HT1080 (cell line): ENCODE data around the gene SEPTIN8. TPM values are rescaled to one million over a fixed set of nuclear protein-coding genes. Genes with fewer than 3 reads are reported as not detected.
A peak's percentile ranks its signal among the peaks of the same experiment; 100 is the strongest.

Experiments used
- DNase-seq: peaks from one replicate; pipeline ENCODE4 v3.0.0-alpha.2; 2015; ENCODE audit warnings: low read depth
- polyA plus RNA-seq, 2 experiments: library from polyadenylated mRNA; depleted of rRNA; stranded (reverse); fragments of >200 nt; gene quantifications; 2 replicates each; pipeline ENCODE4 v1.2.3, GENCODE V29; 2015
- total RNA-seq: library from RNA; depleted of rRNA; stranded (reverse); fragments of >200 nt; shearing (Covaris generic); gene quantifications from 2 replicates; pipeline ENCODE4 v1.2.3, GENCODE V29; 2014; rRNA removed

Gene SEPTIN8, protein sequence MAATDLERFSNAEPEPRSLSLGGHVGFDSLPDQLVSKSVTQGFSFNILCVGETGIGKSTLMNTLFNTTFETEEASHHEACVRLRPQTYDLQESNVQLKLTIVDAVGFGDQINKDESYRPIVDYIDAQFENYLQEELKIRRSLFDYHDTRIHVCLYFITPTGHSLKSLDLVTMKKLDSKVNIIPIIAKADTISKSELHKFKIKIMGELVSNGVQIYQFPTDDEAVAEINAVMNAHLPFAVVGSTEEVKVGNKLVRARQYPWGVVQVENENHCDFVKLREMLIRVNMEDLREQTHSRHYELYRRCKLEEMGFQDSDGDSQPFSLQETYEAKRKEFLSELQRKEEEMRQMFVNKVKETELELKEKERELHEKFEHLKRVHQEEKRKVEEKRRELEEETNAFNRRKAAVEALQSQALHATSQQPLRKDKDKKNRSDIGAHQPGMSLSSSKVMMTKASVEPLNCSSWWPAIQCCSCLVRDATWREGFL
- 41.6 and 50.9 TPM in 2 replicates for total RNA-seq
- polyA plus RNA-seq (2015; cell fraction: cytosol; rRNA removed), result 34.5 and 38.6 TPM in 2 replicates
- polyA plus RNA-seq (2015; cell fraction: nucleus; rRNA removed), result 80.1 and 85.6 TPM in 2 replicates

DNA sequence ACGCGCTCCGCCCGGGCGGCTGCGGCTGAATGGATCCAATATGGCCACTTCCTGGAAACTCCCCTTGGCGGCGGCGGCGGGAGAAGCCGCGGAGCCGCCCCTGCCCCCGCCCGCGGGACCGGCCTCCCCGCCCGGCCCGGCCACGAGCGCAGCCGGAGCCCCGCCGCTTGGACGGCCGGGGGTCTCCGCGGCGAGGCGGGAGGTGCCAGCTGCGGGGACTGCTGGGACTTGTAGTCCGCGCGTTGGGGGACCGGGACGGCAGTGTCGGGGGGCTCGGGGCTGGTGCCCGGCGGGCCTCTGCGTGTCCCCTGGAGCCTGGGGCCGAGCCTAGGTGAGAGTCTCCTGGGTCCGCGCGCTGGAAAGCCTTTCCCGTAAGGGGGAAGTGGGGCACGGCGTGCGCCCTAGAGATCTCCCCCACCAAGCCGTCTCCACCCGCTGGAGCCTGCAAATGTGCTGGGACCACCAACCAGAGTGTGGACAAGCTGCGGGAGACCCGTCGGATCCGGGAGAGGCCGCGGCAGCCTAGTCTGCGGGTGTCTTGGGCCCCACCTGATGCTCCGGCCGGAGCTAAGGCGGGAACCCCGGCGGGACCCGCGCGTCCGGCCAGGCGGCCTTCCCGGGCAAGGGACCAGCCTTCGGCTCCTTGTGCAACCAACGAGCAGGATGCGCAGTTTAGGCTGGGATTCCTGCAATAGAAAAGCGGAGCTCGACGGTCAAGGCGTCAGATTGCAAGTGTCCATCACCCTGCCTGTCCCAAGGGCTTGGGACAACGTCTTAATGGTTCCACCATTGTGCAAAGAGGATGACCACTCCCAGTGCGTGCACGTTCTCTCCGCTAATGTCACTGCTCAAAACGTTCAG, at the start of gene SEPTIN8:
Gene SEPTIN8, minus strand, starts transcription at position 31 of the 861 bp plus-strand sequence. CDS start 102 bp downstream, outside the sequence.
- no peak for DNase-seq

GRCh38 chr5:132826424-132827082, 49.5 kb upstream of the SEPTIN8 start:
- DNase-seq, result no peak

- no peak for DNase-seq
Measured at GRCh38 chr5:132825834-132826391, 48.9 kb upstream of the SEPTIN8 start.

DNA sequence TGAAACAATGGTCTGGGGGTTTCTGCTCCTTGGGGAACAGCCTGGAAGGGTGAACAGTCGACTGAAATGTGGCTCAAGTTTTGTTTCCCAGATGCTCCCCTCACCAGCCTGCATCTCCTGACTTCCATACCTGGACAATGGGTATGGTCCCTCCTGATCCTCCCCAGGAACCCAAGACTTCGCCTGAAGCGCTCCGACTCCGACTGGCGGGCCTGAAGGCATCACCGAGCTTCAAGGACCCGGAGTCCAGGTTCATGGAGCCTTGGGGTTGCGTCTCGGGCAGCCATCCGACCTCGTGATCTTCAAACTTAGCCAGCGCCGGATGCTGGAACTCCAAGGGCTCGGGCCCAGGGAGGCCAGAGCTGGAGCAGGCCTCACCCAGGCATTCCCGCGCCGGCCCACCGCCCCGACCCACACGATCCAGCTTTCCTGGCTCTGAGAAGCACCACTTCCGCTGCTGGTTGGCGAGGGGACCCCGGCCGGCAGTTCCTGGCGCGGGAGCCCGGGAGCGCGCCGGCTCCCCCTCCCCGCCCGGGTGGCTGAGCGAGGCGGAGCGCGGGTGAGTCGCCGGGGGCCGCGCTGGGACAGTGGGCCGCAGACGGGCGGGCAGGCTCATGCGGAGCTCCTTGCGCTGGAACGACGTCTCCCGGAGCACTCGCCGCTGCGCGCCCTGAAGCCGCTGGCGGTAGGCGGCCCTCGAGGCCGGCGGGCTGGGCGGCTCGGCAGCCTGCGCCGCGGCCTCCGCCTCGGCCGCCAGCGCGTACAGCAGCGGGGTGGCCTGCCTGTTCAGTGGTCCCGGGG, 48.2 kb upstream of the SEPTIN8 start:
- DNase-seq, result no peak

DNA sequence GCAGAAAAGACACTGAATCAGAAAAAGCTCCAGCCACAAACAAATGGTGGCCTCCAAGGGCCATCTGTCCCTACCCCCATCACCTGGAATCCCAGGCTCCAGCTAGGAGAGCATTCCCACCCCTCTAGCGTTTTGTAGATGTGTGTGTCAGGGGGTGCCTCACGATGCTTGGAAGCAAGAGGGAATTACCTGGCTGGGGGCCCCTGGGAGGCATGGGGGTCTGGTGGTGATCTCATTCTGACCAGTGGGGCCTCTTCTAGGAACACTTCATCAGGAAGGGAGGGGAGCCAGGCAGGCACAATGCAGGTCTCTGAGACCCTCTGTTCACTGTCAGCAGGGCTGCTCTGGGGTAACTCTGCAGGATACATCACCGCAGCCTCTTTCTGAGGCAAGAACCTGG, 47.4 kb upstream of the SEPTIN8 start:
- DNase-seq, result no peak

GRCh38 chr5:132823481-132824050, 46.5 kb upstream of the SEPTIN8 start:
- no peak for DNase-seq

- no peak for DNase-seq
Measured at GRCh38 chr5:132822650-132823480, 45.8 kb upstream of the SEPTIN8 start.

DNA sequence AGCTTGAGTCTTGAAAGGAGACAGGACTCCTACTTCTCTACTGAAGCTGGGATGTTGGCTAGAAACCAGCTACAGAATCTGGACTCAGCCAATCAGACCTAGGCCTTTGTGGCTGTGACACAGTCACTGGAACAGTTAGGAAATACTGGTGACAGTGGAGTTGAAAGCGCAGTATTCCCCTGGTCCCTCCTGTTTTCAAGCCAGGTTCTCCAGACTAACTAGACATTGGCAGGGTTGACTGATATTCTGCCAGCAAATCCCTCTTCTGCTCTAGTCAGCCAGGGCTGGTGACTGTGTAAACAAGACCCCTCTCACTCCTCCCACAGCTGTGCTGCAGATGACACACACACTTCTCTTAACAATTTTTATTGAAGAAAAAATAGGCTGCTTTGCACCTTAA, 44.8 kb upstream of the SEPTIN8 start:
- peak; percentile 28 for DNase-seq

- no peak for DNase-seq
Measured at GRCh38 chr5:132821350-132821749, 44.3 kb upstream of the SEPTIN8 start.

DNA sequence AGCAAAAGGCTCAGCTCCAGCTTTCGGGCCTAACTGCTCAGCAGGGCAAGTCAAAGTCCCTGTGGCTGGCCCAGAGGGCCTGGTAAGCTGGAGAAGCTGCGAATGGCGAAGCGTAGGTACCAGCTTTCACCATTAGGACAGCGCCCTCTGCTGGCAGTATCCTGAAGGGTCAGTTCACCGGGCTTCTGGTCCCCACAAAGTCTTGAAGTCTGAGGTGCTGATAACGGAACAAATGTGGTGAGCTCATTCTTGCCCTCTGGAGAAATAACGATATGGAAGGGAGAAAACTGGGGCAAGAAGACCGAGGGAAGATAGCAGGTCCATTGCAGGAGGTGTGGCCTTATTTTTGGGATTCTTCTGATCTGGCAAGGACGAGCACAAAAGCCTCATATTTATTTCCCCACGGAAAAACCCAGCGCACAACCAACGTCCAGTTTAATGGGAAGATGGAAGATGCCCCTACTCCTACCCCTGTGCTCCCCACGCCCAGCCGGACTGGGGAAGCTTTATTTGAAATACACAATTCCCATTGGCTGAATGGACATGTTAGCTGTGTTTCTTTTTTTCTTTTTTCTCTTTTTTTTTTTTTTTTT, 43.2 kb upstream of the SEPTIN8 start:
- DNase-seq, result peak; percentile 80

DNA sequence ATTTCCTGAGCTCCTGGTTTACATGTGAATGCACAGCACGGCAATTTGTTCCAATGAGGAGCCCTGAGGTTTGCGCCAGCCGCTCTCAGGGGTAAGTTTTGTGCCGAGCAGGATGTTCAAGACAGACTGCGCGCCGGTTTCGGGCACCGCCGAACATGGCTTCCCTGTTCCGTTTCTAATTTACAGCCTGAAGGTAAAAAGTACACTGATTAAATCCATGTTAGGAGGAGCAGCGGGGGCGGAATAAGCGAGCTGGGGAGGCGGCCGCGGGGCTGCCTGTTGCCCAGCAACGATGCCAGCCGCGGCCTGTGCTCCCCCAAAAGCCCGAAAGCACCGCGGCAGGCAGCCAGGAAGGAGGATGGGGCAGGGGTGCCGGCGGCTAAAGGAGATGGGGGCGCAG, 42.4 kb upstream of the SEPTIN8 start:
- no peak for DNase-seq

GRCh38 chr5:132817011-132817410, 40.0 kb upstream of the SEPTIN8 start:
- DNase-seq, result no peak

- DNase-seq, result no peak
Measured at GRCh38 chr5:132816554-132816953, 39.5 kb upstream of the SEPTIN8 start.

GRCh38 chr5:132816083-132816482, 39.0 kb upstream of the SEPTIN8 start:
- DNase-seq, result no peak

DNA sequence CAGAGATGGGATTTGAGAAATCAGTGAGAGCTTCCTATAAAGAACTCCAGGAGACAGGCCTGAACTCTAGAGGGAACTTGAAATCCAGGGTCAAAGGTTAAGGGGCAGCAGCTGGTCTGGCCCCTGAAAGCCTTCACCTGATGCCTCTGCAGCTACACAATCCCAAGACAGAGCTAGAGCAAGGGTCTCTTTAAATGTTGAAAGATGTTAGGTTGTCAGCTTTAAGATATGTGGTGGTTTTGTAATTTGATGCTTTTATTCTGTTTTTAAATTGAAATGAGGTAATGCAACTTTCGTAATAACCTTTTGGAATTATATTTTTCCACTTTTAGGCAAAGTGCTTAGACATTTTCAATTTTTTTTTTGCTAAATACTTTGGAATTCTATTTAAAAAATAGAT, 38.4 kb upstream of the SEPTIN8 start:
- no peak for DNase-seq

DNA sequence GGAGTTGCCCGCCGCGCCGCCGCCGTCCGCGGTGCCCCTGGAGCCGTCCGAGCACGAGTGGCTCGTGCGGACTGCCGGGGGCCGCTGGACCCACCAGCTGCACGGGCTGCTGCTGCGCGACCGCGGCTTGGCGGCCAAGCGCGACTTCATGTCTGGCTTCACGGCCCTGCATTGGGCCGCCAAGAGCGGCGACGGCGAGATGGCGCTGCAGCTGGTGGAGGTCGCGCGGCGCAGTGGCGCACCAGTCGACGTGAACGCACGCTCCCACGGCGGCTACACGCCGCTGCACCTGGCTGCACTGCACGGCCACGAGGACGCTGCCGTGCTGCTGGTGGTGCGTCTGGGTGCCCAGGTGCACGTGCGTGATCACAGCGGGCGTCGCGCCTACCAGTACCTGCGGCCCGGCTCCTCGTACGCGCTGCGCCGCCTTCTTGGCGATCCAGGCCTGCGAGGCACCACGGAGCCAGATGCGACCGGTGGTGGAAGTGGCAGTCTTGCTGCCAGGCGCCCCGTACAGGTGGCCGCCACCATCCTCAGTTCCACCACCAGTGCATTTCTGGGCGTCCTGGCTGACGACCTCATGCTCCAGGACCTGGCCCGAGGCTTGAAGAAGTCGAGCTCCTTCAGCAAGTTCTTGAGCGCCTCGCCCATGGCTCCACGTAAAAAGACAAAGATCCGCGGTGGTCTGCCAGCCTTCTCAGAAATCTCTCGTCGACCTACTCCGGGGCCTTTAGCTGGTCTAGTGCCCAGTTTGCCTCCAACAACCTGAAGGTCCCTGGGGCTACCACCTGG, 37.7 kb upstream of the SEPTIN8 start:
- DNase-seq, result no peak

DNA sequence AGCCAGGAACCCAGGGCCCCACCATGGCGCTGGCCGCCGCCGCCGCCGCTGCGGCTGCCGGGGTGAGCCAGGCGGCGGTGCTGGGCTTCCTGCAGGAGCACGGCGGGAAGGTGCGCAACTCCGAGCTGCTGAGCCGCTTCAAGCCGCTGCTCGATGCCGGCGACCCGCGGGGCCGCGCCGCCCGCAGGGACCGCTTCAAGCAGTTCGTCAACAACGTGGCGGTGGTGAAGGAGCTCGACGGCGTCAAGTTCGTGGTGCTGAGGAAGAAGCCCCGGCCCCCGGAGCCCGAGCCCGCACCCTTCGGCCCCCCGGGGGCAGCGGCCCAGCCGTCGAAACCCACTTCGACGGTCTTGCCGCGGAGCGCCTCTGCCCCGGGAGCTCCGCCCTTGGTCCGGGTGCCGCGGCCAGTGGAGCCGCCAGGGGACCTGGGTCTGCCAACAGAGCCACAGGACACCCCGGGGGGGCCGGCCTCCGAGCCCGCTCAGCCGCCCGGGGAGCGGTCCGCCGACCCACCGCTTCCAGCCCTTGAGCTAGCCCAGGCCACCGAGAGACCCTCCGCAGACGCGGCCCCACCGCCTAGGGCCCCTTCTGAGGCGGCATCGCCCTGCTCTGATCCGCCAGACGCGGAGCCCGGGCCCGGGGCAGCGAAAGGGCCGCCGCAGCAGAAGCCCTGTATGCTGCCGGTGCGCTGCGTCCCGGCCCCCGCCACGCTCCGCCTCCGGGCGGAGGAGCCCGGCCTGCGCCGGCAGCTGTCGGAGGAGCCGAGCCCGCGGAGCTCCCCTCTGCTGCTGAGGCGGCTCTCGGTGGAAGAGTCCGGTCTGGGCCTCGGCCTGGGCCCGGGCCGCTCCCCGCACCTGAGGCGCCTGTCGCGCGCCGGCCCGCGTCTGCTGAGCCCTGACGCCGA, 36.8 kb upstream of the SEPTIN8 start:
- no peak for DNase-seq
